Nephron (organoid): ENCODE data around the gene ITGA1.

ENCODE experiments used
- H3K27ac Mint-ChIP-seq, 3 experiments: 2 replicates each; pipeline ENCODE4 v1.8.0; 2020; ENCODE audit warnings: mixed read lengths in 3 of 3, mild to moderate bottlenecking in 2 of 3, moderate library complexity in 1 of 3
- H3K27me3 Mint-ChIP-seq: 2 replicates; pipeline ENCODE4 v1.8.0; 2021; ENCODE audit warnings: low read depth, mild to moderate bottlenecking, moderate library complexity, mixed read lengths
- H3K36me3 Mint-ChIP-seq: 2 replicates; pipeline ENCODE4 v1.8.0; 2020; ENCODE audit warnings: low read depth, mixed read lengths
- H3K4me1 Mint-ChIP-seq: 2 replicates; pipeline ENCODE4 v1.8.0; 2020; ENCODE audit warnings: mixed read lengths
- H3K4me3 Mint-ChIP-seq, 3 experiments: 2 replicates each; pipeline ENCODE4 v1.8.0; 2020; ENCODE audit warnings: mild to moderate bottlenecking in 3 of 3, mixed read lengths in 3 of 3, moderate library complexity in 2 of 3
- H3K9me3 Mint-ChIP-seq: 2 replicates; pipeline ENCODE4 v1.8.0; 2020; ENCODE audit warnings: mixed read lengths
- CTCF ChIP-seq, 3 experiments: fragments of 200-600 bp; sonication (generic); IDR thresholded peaks; one replicate each; pipeline ENCODE4 v1.5.0; 2021; ENCODE audit warnings: antibody characterized with exemption in 3 of 3; ENCODE audit not compliant: unreplicated experiment in 3 of 3

The ITGA1 gene

GRCh38 chr5:52783226-52783959 lies 4.3 kb upstream of the ITGA1 start:
- Mint-ChIP-seq H3K4me3 (no peak overlapping the region), H3K4me1 (peaks cover 13% of the 10 kb centered on the region), H3K27ac (no peak overlapping the region), H3K36me3 (no peaks in the 10 kb centered on the region), H3K27me3 (peaks cover 17% of the 10 kb centered on the region), H3K9me3 (no peaks in the 10 kb centered on the region)
- no peak for TF ChIP-seq CTCF (IDR thresholded peaks at IDR 0.05; ENCODE audit: unreplicated experiment in 3 of 3)

GRCh38 chr5:52784737-52785136 lies 3.0 kb upstream of the ITGA1 start:
- no peak for TF ChIP-seq CTCF (IDR thresholded peaks at IDR 0.05; ENCODE audit: unreplicated experiment in 3 of 3)
- Mint-ChIP-seq H3K4me3 (no peak overlapping the region), H3K27me3 (peaks cover 17% of the 10 kb centered on the region), H3K4me1 (peaks cover 13% of the 10 kb centered on the region), H3K9me3 (no peaks in the 10 kb centered on the region), H3K27ac (no peak overlapping the region), H3K36me3 (no peaks in the 10 kb centered on the region)

GRCh38 chr5:52786391-52786790 lies 1.3 kb upstream of the ITGA1 start:
- TF ChIP-seq CTCF (IDR thresholded peaks at IDR 0.05; ENCODE audit: unreplicated experiment in 3 of 3), result no peak
- Mint-ChIP-seq H3K27ac (peak overlapping the region; percentile 8 to 95 (median 87)), H3K36me3 (no peaks in the 10 kb centered on the region), H3K4me1 (peaks cover 20% of the 10 kb centered on the region), H3K27me3 (peaks cover 18% of the 10 kb centered on the region), H3K4me3 (peak overlapping the region; percentile 48 to 74 (median 63)), H3K9me3 (no peaks in the 10 kb centered on the region)

GRCh38 chr5:52786949-52787599 lies 642 bp upstream of the ITGA1 start:
- no peak for TF ChIP-seq CTCF (IDR thresholded peaks at IDR 0.05; ENCODE audit: unreplicated experiment in 3 of 3)
- Mint-ChIP-seq H3K9me3 (no peaks in the 10 kb centered on the region), H3K27me3 (peaks cover 18% of the 10 kb centered on the region), H3K36me3 (no peaks in the 10 kb centered on the region), H3K4me3 (peak overlapping the region; percentile 94 to 96 (median 95)), H3K4me1 (peaks cover 20% of the 10 kb centered on the region), H3K27ac (peak overlapping the region; percentile 87 to 95 (median 95))

GRCh38 chr5:52788505-52788821 lies 747 bp downstream of the ITGA1 start:
- TF ChIP-seq CTCF (IDR thresholded peaks at IDR 0.05; ENCODE audit: unreplicated experiment in 3 of 3), result no peak
- Mint-ChIP-seq H3K4me1 (peaks cover 20% of the 10 kb centered on the region), H3K9me3 (no peaks in the 10 kb centered on the region), H3K4me3 (peak overlapping the region; percentile 94 to 96 (median 95)), H3K27ac (peak overlapping the region; percentile 87 to 95 (median 95)), H3K36me3 (no peaks in the 10 kb centered on the region), H3K27me3 (peaks cover 18% of the 10 kb centered on the region)

GRCh38 chr5:52789378-52789777 lies 1.7 kb downstream of the ITGA1 start:
- H3K4me3 Mint-ChIP-seq, result peak overlapping the region; percentile 94 to 96 (median 95)
- H3K27ac Mint-ChIP-seq, result peak overlapping the region; percentile 87 to 95 (median 95)
- peaks cover 18% of the 10 kb centered on the region for H3K27me3 Mint-ChIP-seq
- no peaks in the 10 kb centered on the region for H3K9me3 Mint-ChIP-seq
- peaks cover 20% of the 10 kb centered on the region for H3K4me1 Mint-ChIP-seq
- TF ChIP-seq CTCF (IDR thresholded peaks at IDR 0.05; ENCODE audit: unreplicated experiment in 3 of 3), result no peak
- H3K36me3 Mint-ChIP-seq, result no peaks in the 10 kb centered on the region
